ENCODE results near the gene CASP4.

Gene CASP4

DNA sequence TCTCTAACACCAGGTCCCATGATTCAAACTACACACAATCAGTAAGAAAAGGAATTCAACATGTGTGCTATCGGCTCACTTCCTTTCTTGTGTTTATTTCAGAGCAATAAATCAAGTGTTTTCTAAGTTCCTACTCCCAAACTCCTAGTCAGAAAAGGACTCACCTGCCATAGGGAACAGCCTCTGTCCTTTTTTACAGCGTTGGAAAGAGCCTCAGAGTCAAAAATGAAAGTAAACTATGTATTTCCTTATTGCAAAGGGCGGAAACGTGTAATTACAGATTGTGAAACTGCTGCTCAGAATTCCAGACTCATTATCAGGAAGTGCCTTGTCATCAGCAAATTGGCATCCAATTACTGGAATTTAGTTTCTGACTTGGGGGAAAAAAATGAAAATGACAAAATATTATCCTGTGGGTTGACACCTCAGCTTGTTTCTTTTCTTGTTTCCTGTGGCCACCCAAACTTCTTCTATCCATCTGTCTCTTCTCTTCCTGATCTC lies at the start of gene CASP4:
CASP4 (minus strand) TSS at position 220 of the 501 bp plus-strand sequence; CDS start at position 171, 49 bp downstream.
- Histone ChIP-seq H3K27me3 (ENCODE audit: low read depth, low read length) (no peaks in the 10 kb centered on the region), H3K4me1 (ENCODE audit: control insufficient read depth in 1 of 2, insufficient read depth in 2 of 2, low read length in 2 of 2) (peaks cover 0 to 4% of the 10 kb centered on the region in 2 donors), H3K9me3 (ENCODE audit: control insufficient read depth in 1 of 2, low read length in 2 of 2) (peaks cover 0 to 4% of the 10 kb centered on the region in 2 donors), H3K4me3 (ENCODE audit: low read depth in 1 of 2, low read length in 2 of 2) (peak within 1 kb of the TSS; percentile 61 to 84), H3K36me3 (ENCODE audit: control insufficient read depth in 1 of 2, insufficient read depth in 2 of 2, low read length in 2 of 2) (no peaks in the 10 kb centered on the region), H3K27ac (ENCODE audit: low read length) (peak within 1 kb of the TSS; percentile 94)

DNA sequence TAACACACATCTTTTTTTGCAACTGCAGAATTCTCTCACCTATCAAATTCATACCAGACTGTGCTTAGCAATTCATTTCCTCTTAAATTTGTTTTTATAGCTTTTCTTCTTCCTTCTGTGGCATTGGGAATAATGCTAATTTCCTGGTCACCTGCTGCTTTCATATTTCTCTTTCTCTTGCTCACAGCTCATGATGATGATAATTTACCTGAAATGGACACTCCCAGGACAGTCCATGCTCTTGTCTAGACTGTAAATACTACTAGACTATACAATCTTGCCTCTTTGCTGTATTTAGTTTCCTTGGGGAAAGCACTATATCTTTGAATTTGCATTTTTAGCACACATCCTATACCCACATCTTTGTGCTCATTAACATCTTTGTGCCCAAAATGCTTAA lies 39.1 kb upstream of the CASP4 start:
- H3K36me3 ChIP-seq (ENCODE audit: control insufficient read depth in 1 of 2, insufficient read depth in 2 of 2, low read length in 2 of 2): no peaks in the 10 kb centered on the region

DNA sequence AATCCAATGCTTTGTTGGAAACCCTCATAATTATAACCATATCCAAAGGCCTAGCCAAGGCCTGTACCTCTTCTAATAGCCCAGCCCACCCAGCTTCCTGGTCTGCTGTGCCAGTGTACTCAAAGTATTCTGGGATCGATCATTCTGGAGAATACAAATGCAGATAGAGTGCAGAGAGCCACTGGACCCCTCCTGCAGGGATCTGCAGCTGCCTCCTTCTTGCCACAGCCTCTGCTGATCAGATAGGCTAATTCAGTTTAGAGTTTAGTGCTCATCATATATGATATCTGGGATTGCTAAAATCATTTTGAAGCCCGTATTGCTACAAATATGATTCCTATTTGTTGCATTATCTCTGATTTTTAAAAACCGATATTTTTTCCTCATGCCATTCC lies 37.1 kb upstream of the CASP4 start:
- Histone ChIP-seq H3K36me3 (ENCODE audit: control insufficient read depth in 1 of 2, insufficient read depth in 2 of 2, low read length in 2 of 2) (no peaks in the 10 kb centered on the region), H3K4me3 (ENCODE audit: low read depth in 1 of 2, low read length in 2 of 2) (no peak overlapping the region), H3K27me3 (ENCODE audit: low read depth, low read length) (no peaks in the 10 kb centered on the region), H3K9me3 (ENCODE audit: control insufficient read depth in 1 of 2, low read length in 2 of 2) (no peaks in the 10 kb centered on the region), H3K4me1 (ENCODE audit: control insufficient read depth in 1 of 2, insufficient read depth in 2 of 2, low read length in 2 of 2) (no peaks in the 10 kb centered on the region), H3K27ac (ENCODE audit: low read length) (no peak overlapping the region)

More for the DNA sequence above, 39.1 kb upstream of the CASP4 start:
- H3K4me3 ChIP-seq (ENCODE audit: low read depth in 1 of 2, low read length in 2 of 2): no peak overlapping the region
- no peaks in the 10 kb centered on the region for H3K4me1 ChIP-seq (ENCODE audit: control insufficient read depth in 1 of 2, insufficient read depth in 2 of 2, low read length in 2 of 2)
- H3K27ac ChIP-seq (ENCODE audit: low read length): no peak overlapping the region
- H3K9me3 ChIP-seq (ENCODE audit: control insufficient read depth in 1 of 2, low read length in 2 of 2): no peaks in the 10 kb centered on the region
- no peaks in the 10 kb centered on the region for H3K27me3 ChIP-seq (ENCODE audit: low read depth, low read length)

DNA sequence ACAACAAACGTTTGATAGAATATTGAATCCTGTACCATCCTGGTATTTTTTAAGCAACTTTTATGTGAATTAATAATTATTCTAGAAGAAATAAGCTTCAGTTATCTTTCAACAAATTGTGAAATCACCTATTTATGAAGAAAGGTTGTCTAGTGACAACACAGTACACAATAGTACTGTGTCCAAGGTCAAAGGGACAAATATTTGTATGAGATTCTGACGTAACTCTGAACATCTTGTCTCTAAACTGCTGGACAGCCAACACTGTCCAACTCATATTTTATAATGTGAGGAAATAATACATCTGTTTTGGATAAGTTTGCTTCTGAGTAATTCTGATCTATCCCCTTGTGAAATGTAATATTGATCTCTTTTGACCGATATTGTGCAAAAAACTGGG lies 35.6 kb upstream of the CASP4 start:
- Histone ChIP-seq H3K36me3 (ENCODE audit: control insufficient read depth in 1 of 2, insufficient read depth in 2 of 2, low read length in 2 of 2) (no peaks in the 10 kb centered on the region), H3K4me3 (ENCODE audit: low read depth in 1 of 2, low read length in 2 of 2) (no peak overlapping the region), H3K27me3 (ENCODE audit: low read depth, low read length) (no peaks in the 10 kb centered on the region), H3K4me1 (ENCODE audit: control insufficient read depth in 1 of 2, insufficient read depth in 2 of 2, low read length in 2 of 2) (no peaks in the 10 kb centered on the region), H3K27ac (ENCODE audit: low read length) (no peak overlapping the region), H3K9me3 (ENCODE audit: control insufficient read depth in 1 of 2, low read length in 2 of 2) (no peaks in the 10 kb centered on the region)

DNA sequence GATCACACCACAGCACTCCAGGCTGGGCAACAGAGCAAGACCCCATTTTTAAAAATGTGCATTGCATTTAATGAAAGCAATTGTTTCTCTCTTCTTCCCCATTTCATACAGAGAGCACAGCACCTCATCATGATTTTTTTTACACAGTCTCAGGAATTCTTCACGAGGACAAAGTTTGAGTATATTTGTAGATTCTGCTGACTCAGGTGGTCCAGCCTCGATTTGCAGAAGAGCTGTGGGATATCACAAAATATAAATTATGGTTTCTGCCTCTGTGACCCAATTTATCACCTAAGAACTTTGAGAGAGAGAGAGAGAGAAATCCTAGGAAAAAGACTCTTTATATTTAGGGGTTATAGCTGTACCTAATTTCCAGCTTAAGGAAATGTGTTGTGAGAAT lies 34.8 kb upstream of the CASP4 start:
- no peaks in the 10 kb centered on the region for H3K4me1 ChIP-seq (ENCODE audit: control insufficient read depth in 1 of 2, insufficient read depth in 2 of 2, low read length in 2 of 2)
- H3K27me3 ChIP-seq (ENCODE audit: low read depth, low read length): no peaks in the 10 kb centered on the region
- no peak overlapping the region for H3K27ac ChIP-seq (ENCODE audit: low read length)
- no peak overlapping the region for H3K4me3 ChIP-seq (ENCODE audit: low read depth in 1 of 2, low read length in 2 of 2)
- no peaks in the 10 kb centered on the region for H3K36me3 ChIP-seq (ENCODE audit: control insufficient read depth in 1 of 2, insufficient read depth in 2 of 2, low read length in 2 of 2)
- no peaks in the 10 kb centered on the region for H3K9me3 ChIP-seq (ENCODE audit: control insufficient read depth in 1 of 2, low read length in 2 of 2)

DNA sequence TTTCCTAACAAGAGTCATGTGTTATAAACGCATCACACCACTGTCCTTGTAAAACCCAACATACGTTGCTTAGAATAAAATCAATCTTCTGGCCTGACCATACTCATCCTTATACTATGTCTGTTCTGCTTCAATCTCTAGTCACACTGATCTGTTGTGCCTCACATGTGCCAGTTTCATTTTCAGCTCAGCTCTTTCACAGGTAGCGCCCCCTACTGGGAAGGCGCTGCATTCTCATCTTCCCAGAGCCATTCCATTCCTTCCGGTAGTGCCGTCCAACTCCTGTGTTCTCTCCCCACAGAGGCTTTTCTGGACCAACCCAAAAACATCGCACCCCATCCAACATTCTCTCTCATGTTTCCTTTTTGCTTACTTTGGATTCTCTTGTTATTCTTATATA lies 32.4 kb upstream of the CASP4 start:
- no peaks in the 10 kb centered on the region for H3K36me3 ChIP-seq (ENCODE audit: control insufficient read depth in 1 of 2, insufficient read depth in 2 of 2, low read length in 2 of 2)
- H3K9me3 ChIP-seq (ENCODE audit: control insufficient read depth in 1 of 2, low read length in 2 of 2): no peaks in the 10 kb centered on the region
- no peaks in the 10 kb centered on the region for H3K4me1 ChIP-seq (ENCODE audit: control insufficient read depth in 1 of 2, insufficient read depth in 2 of 2, low read length in 2 of 2)
- no peak overlapping the region for H3K4me3 ChIP-seq (ENCODE audit: low read depth in 1 of 2, low read length in 2 of 2)
- no peaks in the 10 kb centered on the region for H3K27me3 ChIP-seq (ENCODE audit: low read depth, low read length)
- H3K27ac ChIP-seq (ENCODE audit: low read length): no peak overlapping the region

DNA sequence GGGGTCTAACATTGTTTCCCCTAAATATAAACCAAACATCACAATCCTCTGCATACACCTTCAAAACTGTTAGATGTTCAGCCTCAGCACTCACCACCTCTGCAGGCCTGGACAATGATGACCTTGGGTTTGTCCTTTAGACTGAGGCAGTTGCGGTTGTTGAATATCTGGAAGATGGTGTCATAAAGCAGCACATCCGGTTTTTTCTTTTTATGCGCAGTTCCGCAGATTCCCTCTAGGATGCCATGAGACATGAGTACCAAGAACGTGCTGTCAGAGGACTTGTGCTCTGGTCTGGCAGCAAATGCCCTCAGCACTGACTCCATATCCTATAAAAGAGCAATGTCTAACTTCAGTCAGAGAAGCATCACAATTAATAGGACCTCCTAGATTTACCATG lies 31.8 kb upstream of the CASP4 start:
- Histone ChIP-seq H3K4me1 (ENCODE audit: control insufficient read depth in 1 of 2, insufficient read depth in 2 of 2, low read length in 2 of 2) (no peaks in the 10 kb centered on the region), H3K4me3 (ENCODE audit: low read depth in 1 of 2, low read length in 2 of 2) (no peak overlapping the region), H3K27me3 (ENCODE audit: low read depth, low read length) (no peaks in the 10 kb centered on the region), H3K27ac (ENCODE audit: low read length) (no peak overlapping the region), H3K9me3 (ENCODE audit: control insufficient read depth in 1 of 2, low read length in 2 of 2) (no peaks in the 10 kb centered on the region), H3K36me3 (ENCODE audit: control insufficient read depth in 1 of 2, insufficient read depth in 2 of 2, low read length in 2 of 2) (no peaks in the 10 kb centered on the region)

DNA sequence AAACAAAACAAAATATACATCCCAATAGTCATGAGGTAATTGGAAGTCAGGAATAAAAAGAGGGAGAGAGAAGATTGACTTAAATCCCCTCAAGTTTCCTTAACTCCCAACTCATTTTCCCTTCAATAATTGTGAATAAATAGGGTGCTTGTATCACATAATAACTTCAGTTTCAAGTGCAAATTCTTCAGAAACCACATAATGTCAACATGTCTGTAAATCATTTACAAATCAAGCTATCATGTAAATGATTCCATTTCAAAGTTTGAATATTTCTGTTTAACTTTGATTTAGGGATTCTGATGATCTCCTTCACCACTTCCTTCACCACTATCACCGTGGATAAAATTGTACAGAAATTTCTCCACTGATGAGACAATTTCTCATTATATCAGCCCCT lies 31.3 kb upstream of the CASP4 start:
- Histone ChIP-seq H3K27me3 (ENCODE audit: low read depth, low read length) (no peaks in the 10 kb centered on the region), H3K4me3 (ENCODE audit: low read depth in 1 of 2, low read length in 2 of 2) (no peak overlapping the region), H3K9me3 (ENCODE audit: control insufficient read depth in 1 of 2, low read length in 2 of 2) (no peaks in the 10 kb centered on the region), H3K36me3 (ENCODE audit: control insufficient read depth in 1 of 2, insufficient read depth in 2 of 2, low read length in 2 of 2) (no peaks in the 10 kb centered on the region), H3K4me1 (ENCODE audit: control insufficient read depth in 1 of 2, insufficient read depth in 2 of 2, low read length in 2 of 2) (no peaks in the 10 kb centered on the region), H3K27ac (ENCODE audit: low read length) (no peak overlapping the region)

DNA sequence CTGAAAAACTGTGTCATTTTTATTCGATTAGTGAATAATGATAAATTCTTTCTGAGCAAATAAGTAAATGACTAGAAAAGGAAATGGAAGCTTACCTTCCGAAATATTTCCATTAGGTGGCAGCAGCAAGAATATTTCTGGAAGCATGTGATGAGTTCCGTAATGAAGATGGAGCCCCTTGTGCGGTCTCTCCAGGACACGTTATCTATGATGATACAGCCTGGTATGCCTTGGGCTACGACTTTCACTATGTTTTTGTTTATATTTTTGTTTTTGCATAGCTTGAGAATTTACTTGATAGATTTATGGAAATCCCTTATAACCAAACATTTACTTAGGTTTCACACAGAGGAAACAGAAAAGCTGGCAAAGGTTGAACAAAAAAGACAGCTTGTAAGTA lies 28.9 kb upstream of the CASP4 start:
- Histone ChIP-seq H3K27ac (ENCODE audit: low read length) (no peak overlapping the region), H3K4me1 (ENCODE audit: control insufficient read depth in 1 of 2, insufficient read depth in 2 of 2, low read length in 2 of 2) (no peaks in the 10 kb centered on the region), H3K36me3 (ENCODE audit: control insufficient read depth in 1 of 2, insufficient read depth in 2 of 2, low read length in 2 of 2) (no peaks in the 10 kb centered on the region), H3K9me3 (ENCODE audit: control insufficient read depth in 1 of 2, low read length in 2 of 2) (no peaks in the 10 kb centered on the region), H3K27me3 (ENCODE audit: low read depth, low read length) (no peaks in the 10 kb centered on the region), H3K4me3 (ENCODE audit: low read depth in 1 of 2, low read length in 2 of 2) (no peak overlapping the region)

DNA sequence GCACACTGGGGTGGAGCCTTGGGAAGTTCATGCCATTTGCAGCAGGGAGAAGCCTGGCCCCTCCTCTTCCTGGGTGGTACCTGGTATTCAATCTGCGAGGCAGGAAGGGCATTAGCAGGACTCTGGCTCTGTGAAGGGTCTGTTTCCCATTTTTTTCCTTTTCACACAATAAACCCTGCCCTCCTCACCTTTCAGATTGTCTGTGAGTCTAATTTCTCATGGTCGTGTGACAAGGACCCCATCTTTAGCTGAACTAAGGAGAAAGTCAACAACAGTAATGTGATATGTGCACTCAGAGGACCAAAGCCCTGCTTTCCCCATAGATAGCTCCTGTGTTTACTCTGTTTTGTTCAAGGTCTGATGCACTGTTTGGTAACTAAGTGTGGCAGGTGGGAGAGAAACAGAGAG lies 26.6 kb upstream of the CASP4 start:
- no peaks in the 10 kb centered on the region for H3K4me1 ChIP-seq (ENCODE audit: control insufficient read depth in 1 of 2, insufficient read depth in 2 of 2, low read length in 2 of 2)
- H3K4me3 ChIP-seq (ENCODE audit: low read depth in 1 of 2, low read length in 2 of 2): no peak overlapping the region
- no peak overlapping the region for H3K27ac ChIP-seq (ENCODE audit: low read length)
- no peaks in the 10 kb centered on the region for H3K36me3 ChIP-seq (ENCODE audit: control insufficient read depth in 1 of 2, insufficient read depth in 2 of 2, low read length in 2 of 2)
- peaks cover 0 to under 1% of the 10 kb centered on the region in 2 donors for H3K9me3 ChIP-seq (ENCODE audit: control insufficient read depth in 1 of 2, low read length in 2 of 2)
- no peaks in the 10 kb centered on the region for H3K27me3 ChIP-seq (ENCODE audit: low read depth, low read length)

DNA sequence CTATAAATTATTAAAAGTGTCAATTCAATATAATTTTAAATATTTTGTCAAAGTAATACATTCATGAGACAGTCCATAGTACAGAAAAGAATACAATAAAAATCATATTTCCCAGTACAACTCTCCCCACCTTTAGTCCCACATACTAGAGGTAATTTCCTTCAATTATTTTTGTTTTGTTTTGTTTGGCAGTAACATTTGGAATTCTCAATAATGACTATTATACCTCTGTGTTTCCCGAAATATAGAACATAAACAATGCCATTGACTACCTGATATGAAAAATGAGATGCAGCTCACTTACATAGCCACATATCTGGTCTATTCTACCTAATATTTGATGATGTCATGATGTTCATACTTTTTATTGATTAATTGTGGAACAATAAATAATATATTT lies 24.4 kb upstream of the CASP4 start:
- Histone ChIP-seq H3K27ac (ENCODE audit: low read length) (no peak overlapping the region), H3K36me3 (ENCODE audit: control insufficient read depth in 1 of 2, insufficient read depth in 2 of 2, low read length in 2 of 2) (no peaks in the 10 kb centered on the region), H3K9me3 (ENCODE audit: control insufficient read depth in 1 of 2, low read length in 2 of 2) (peaks cover 0 to 7% of the 10 kb centered on the region in 2 donors), H3K27me3 (ENCODE audit: low read depth, low read length) (no peaks in the 10 kb centered on the region), H3K4me1 (ENCODE audit: control insufficient read depth in 1 of 2, insufficient read depth in 2 of 2, low read length in 2 of 2) (no peaks in the 10 kb centered on the region), H3K4me3 (ENCODE audit: low read depth in 1 of 2, low read length in 2 of 2) (no peak overlapping the region)

DNA sequence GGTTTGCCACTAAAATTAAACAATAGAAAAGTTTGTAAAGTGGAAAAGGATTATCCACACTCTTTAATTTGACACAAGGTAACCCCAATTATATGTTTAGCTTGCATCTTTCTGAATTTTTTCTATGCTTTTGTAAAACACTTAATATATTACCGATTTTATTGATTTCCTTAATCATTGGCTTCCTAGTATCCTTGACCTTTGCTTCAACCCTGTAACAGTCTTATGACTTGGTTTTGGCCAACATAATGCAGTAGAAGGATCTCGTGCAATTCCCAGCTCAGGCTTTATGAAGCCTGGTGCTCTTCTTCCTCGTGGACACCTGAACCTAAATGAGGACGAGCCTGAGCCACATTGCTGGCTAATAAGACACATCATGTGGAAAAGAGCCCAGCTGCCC lies 23.6 kb upstream of the CASP4 start:
- Histone ChIP-seq H3K27ac (ENCODE audit: low read length) (no peak overlapping the region), H3K27me3 (ENCODE audit: low read depth, low read length) (no peaks in the 10 kb centered on the region), H3K4me3 (ENCODE audit: low read depth in 1 of 2, low read length in 2 of 2) (no peak overlapping the region), H3K9me3 (ENCODE audit: control insufficient read depth in 1 of 2, low read length in 2 of 2) (peaks cover 0 to 7% of the 10 kb centered on the region in 2 donors), H3K4me1 (ENCODE audit: control insufficient read depth in 1 of 2, insufficient read depth in 2 of 2, low read length in 2 of 2) (no peaks in the 10 kb centered on the region), H3K36me3 (ENCODE audit: control insufficient read depth in 1 of 2, insufficient read depth in 2 of 2, low read length in 2 of 2) (no peaks in the 10 kb centered on the region)

All from muscle layer of duodenum (tissue), 2 donors.